ENCODE measurements around the gene FAM227B.
A peak's percentile ranks its signal among the peaks of the same experiment; 100 is the strongest.

Gene FAM227B

GRCh38 chr15:49423021-49423420, 197.6 kb downstream of the FAM227B start, which contains the start of gene FGF7:
Gene FGF7, plus strand, starts transcription at chr15:49423242. Its CDS starts 1,056 bp downstream, at chr15:49424298.
- in situ Hi-C loops (cut with MboI; ENCODE audit: low pct_unique_long_range_greater_than_20kb, low sequenced_read_pairs, unreplicated experiment): loop anchor here (25.0 kb wide), 3 partner anchors 186 to 1061 kb away; no protein-coding TSS in a partner anchor
- TF ChIP-seq, protein P1, sequence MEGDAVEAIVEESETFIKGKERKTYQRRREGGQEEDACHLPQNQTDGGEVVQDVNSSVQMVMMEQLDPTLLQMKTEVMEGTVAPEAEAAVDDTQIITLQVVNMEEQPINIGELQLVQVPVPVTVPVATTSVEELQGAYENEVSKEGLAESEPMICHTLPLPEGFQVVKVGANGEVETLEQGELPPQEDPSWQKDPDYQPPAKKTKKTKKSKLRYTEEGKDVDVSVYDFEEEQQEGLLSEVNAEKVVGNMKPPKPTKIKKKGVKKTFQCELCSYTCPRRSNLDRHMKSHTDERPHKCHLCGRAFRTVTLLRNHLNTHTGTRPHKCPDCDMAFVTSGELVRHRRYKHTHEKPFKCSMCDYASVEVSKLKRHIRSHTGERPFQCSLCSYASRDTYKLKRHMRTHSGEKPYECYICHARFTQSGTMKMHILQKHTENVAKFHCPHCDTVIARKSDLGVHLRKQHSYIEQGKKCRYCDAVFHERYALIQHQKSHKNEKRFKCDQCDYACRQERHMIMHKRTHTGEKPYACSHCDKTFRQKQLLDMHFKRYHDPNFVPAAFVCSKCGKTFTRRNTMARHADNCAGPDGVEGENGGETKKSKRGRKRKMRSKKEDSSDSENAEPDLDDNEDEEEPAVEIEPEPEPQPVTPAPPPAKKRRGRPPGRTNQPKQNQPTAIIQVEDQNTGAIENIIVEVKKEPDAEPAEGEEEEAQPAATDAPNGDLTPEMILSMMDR (IDR thresholded peaks at IDR 0.05; ENCODE audit: extremely low read depth, insufficient read depth, missing control alignments): no peak
- no peak for DNase-seq (ENCODE audit: low spot score)

DNA sequence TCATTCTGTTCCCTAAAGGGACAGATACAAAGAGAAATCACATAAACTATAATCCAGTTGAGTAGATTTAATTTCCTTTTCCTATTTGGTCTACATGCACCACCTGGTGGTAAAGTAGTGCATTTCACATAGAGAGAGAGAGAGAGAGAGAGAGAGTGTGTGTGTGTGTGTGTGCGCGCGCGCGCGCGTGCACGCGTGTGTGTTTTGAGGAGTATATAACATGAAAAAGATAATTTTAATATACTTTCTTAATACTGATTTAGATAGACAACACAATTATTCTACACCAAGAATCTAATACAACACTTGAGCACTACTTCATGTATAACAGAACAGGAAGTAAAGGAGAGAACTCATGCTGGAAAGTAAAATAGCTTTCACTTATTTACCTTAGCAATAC, 198.6 kb downstream of the FAM227B start:
- in situ Hi-C loops (cut with MboI; ENCODE audit: low pct_unique_long_range_greater_than_20kb, low sequenced_read_pairs, unreplicated experiment): loop anchor here (25.0 kb wide), 3 partner anchors 185 to 1060 kb away; no protein-coding TSS in a partner anchor
- DNase-seq (ENCODE audit: low spot score): peak; percentile 14
- TF ChIP-seq, protein P1 (IDR thresholded peaks at IDR 0.05; ENCODE audit: extremely low read depth, insufficient read depth, missing control alignments): peak; percentile 64

DNA sequence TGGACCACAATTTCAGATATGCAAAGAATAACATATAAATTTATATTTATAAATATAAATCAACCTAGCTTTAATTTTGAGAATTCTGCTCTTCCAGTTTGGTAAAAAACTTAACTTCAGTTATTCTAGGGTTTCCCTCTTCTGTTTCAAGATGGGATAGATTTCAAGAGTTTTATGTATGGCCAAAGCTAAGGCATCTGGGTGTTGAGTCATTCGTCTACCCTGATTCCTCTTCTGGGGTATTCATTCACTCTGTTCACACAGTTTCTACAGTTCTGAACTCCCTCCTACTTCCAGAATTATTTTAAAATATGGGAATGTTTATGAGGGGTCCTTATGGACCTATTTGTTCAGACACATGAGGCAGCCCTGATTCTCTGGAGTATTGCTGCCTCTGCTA, 201.8 kb downstream of the FAM227B start:
- no peak for DNase-seq (ENCODE audit: low spot score)
- in situ Hi-C loops (cut with MboI; ENCODE audit: low pct_unique_long_range_greater_than_20kb, low sequenced_read_pairs, unreplicated experiment): loop anchor here (25.0 kb wide), 3 partner anchors 182 to 1057 kb away; no protein-coding TSS in a partner anchor
- TF ChIP-seq, protein P1 (IDR thresholded peaks at IDR 0.05; ENCODE audit: extremely low read depth, insufficient read depth, missing control alignments): no peak

DNA sequence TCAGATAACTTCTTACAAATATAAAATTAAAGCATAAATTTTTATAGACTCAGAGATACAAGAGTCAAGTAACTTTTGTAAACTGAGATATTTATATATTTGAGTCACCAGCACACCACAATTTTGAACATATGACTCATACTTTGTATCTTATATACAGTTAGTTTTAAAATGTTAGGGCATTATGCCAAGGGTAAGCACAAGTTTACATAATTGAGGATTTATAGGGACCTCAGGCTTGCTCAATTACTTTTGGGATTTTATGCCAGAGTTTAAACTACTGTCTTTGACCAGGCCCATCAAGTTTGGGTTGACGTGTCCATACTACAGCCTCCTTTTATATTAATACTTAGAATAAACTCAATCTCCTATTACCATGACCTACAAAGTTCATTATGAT, 205.0 kb downstream of the FAM227B start:
- no peak for DNase-seq (ENCODE audit: low spot score)
- in situ Hi-C loops (cut with MboI; ENCODE audit: low pct_unique_long_range_greater_than_20kb, low sequenced_read_pairs, unreplicated experiment): loop anchor here (25.0 kb wide), 3 partner anchors 178 to 1053 kb away; no protein-coding TSS in a partner anchor
- TF ChIP-seq, protein P1 (IDR thresholded peaks at IDR 0.05; ENCODE audit: extremely low read depth, insufficient read depth, missing control alignments): no peak

- DNase-seq (ENCODE audit: low spot score): no peak
- TF ChIP-seq, protein P1 (IDR thresholded peaks at IDR 0.05; ENCODE audit: extremely low read depth, insufficient read depth, missing control alignments): no peak
- in situ Hi-C loops (cut with MboI; ENCODE audit: low pct_unique_long_range_greater_than_20kb, low sequenced_read_pairs, unreplicated experiment): loop anchor here (25.0 kb wide), 3 partner anchors 178 to 1053 kb away; no protein-coding TSS in a partner anchor
Observed at GRCh38 chr15:49415149-49415548, 205.5 kb downstream of the FAM227B start.

- TF ChIP-seq, protein P1 (IDR thresholded peaks at IDR 0.05; ENCODE audit: extremely low read depth, insufficient read depth, missing control alignments): no peak
- in situ Hi-C loops (cut with MboI; ENCODE audit: low pct_unique_long_range_greater_than_20kb, low sequenced_read_pairs, unreplicated experiment): loop anchor here (25.0 kb wide), 3 partner anchors 175 to 1050 kb away; no protein-coding TSS in a partner anchor
- DNase-seq (ENCODE audit: low spot score): no peak
Observed at GRCh38 chr15:49412797-49413196, 207.8 kb downstream of the FAM227B start.
